Effector CD4-positive, alpha-beta T cell (primary cell): Measurements from ENCODE around the gene TMEM44.
A peak's percentile ranks its signal among the peaks of the same experiment; 100 is the strongest.
"Not testable (repeated sequence)": the region's sequence is repeated elsewhere in the genome, so short reads cannot be mapped to it uniquely, and the experiment has no call there.

Source experiments
- DNase-seq: peaks from one replicate; pipeline ENCODE4 v3.0.0-alpha.2; 2020

Gene TMEM44

GRCh38 chr3:194640829-194641228 is 7.6 kb upstream of the TMEM44 start:
- DNase-seq: peak; percentile 28

GRCh38 chr3:194638991-194639605 is 5.9 kb upstream of the TMEM44 start:
- DNase-seq: no peak

GRCh38 chr3:194637541-194638400 is 4.6 kb upstream of the TMEM44 start:
- no peak for DNase-seq

- no peak for DNase-seq
Measured at GRCh38 chr3:194637066-194637465, 3.8 kb upstream of the TMEM44 start.

GRCh38 chr3:194632809-194633348 is 340 bp downstream of the TMEM44 start:
- DNase-seq: no peak

- DNase-seq: no peak
Measured at GRCh38 chr3:194632226-194632808, 902 bp downstream of the TMEM44 start.

GRCh38 chr3:194631696-194632095 is 1.5 kb downstream of the TMEM44 start:
- no peak for DNase-seq

GRCh38 chr3:194630681-194631080 is 2.5 kb downstream of the TMEM44 start:
- DNase-seq: not testable (repeated sequence)

- no peak for DNase-seq
Measured at GRCh38 chr3:194624956-194625355, 8.3 kb downstream of the TMEM44 start.

- DNase-seq: no peak
Measured at GRCh38 chr3:194623449-194624290, 9.5 kb downstream of the TMEM44 start.

- DNase-seq: no peak
Measured at GRCh38 chr3:194622621-194623340, 10.4 kb downstream of the TMEM44 start.

- no peak for DNase-seq
Measured at GRCh38 chr3:194621947-194622346, 11.3 kb downstream of the TMEM44 start.

- no peak for DNase-seq
Measured at GRCh38 chr3:194620196-194620595, 13.0 kb downstream of the TMEM44 start.

GRCh38 chr3:194619741-194620140 is 13.5 kb downstream of the TMEM44 start:
- DNase-seq: no peak

- DNase-seq: no peak
Measured at GRCh38 chr3:194618858-194619608, 14.2 kb downstream of the TMEM44 start.

GRCh38 chr3:194617827-194618226 is 15.4 kb downstream of the TMEM44 start:
- no peak for DNase-seq

GRCh38 chr3:194617143-194617671 is 16.0 kb downstream of the TMEM44 start:
- DNase-seq: no peak

GRCh38 chr3:194615226-194615625 is 18.0 kb downstream of the TMEM44 start:
- DNase-seq: no peak

- no peak for DNase-seq
Measured at GRCh38 chr3:194612221-194612620, 21.0 kb downstream of the TMEM44 start.

- no peak for DNase-seq
Measured at GRCh38 chr3:194610689-194611088, 22.5 kb downstream of the TMEM44 start.

- DNase-seq: no peak
Measured at GRCh38 chr3:194609601-194610000, 23.6 kb downstream of the TMEM44 start.
